K562 (cell line): ENCODE measurements around the gene HEPHL1. TPM values are rescaled to one million over a fixed set of nuclear protein-coding genes. Genes with fewer than 3 reads are reported as not detected.

Source experiments
- CBX1 ChIP-seq: sonication (generic); IDR thresholded peaks from 2 replicates; pipeline ENCODE4 v1.6.1; 2016; ENCODE audit warnings: antibody characterized with exemption, low read depth, mild to moderate bottlenecking
- CBX3 ChIP-seq, 2 experiments: IDR thresholded peaks; 1 replicate in 1 of 2; 2 replicates in 1 of 2; pipeline ENCODE4 v1.6.1; 2012; ENCODE audit warnings: inconsistent platforms in 2 of 2, low read length in 2 of 2, borderline replicate concordance in 1 of 2, control low read depth in 1 of 2
- CHD7 ChIP-seq: fragments of 200-600 bp; sonication (generic); IDR thresholded peaks from one replicate; pipeline ENCODE4 v1.6.1; 2012; ENCODE audit warnings: mild to moderate bottlenecking, low read depth, low read length, inconsistent platforms
- CTBP1 ChIP-seq: fragments of 450-650 bp; IDR thresholded peaks from 2 replicates; pipeline ENCODE4 v1.6.1; 2016; ENCODE audit warnings: borderline replicate concordance
- MBD1 ChIP-seq: fragments of 250-450 bp; sonication (Bioruptor Pico); IDR thresholded peaks from 2 replicates; pipeline ENCODE4 v1.8.0; 2022; ENCODE audit warnings: inconsistent platforms
- ZNF609 ChIP-seq: sonication (generic); formaldehyde crosslinking; IDR thresholded peaks from 2 replicates; pipeline ENCODE4 v1.8.1; 2023; ENCODE audit warnings: missing genetic modification reagents, mild to moderate bottlenecking, borderline replicate concordance
- polyA plus RNA-seq, 8 experiments: library from polyadenylated mRNA; depleted of rRNA in 4 of 8; stranded (reverse) in 5 of 8; unstranded in 3 of 8; fragments of >200 nt; fragmentation: Nextera tagmentation in 2 of 8; fragmentation: Illumina TruSeq in 1 of 8; extraction: Ambion mirVana in 2 of 8; extraction: Trizol in 1 of 8; gene quantifications; 2 replicates each; pipeline versions ENCODE4 v1.2.1 to v1.2.3, GENCODE V29; 2011 to 2014; ENCODE audit warnings: inconsistent platforms in 1 of 8, missing spikeins in 1 of 8
- total RNA-seq, 7 experiments: library from RNA; depleted of rRNA in 6 of 7; stranded (reverse); fragments of >200 nt in 6 of 7; fragmentation: Illumina TruSeq in 2 of 7; extraction: Trizol in 2 of 7; gene quantifications; 2 replicates each; pipeline versions ENCODE4 v1.2.1 to v1.2.3, GENCODE V29; 2011 to 2021; ENCODE audit warnings: low replicate concordance in 1 of 7

HEPHL1 gene
- total and polyA plus RNA-seq, 9 of the 15 experiments (the other 6 are each of a cell fraction or from before 2014, with no cell fraction given), result 0.01 TPM; not detected in 8

DNA sequence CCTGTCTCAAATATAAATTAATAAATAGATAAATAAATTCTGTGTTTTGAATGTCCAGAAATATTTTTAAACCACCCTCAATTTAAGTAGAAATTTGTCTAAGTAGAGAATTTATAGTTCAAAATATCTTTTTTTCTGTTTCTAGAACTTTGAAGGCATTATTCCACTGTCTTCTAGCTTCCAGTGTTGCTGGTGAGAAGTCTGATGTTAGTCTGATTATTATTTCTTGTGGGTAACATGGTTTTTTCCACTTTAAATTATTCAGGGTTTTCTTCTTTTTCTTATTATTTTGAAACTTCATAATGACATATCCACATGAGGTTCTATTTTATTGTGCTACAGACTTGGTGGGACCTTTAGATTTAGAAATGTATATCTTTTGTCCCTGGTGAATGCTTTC is 46.4 kb upstream of the HEPHL1 start (continued):
- TF ChIP-seq CHD7, result no peak
- TF ChIP-seq CBX3 (IDR thresholded peaks at IDR 0.05; ENCODE audit: borderline replicate concordance in 1 of 2, low read length in 2 of 2), result peak in 1 of 2 experiments; percentile 100; a peak in 2 of 3 replicates
- no peak for TF ChIP-seq MBD1 (CRISPR knock-in tag)
- no peak for TF ChIP-seq CBX1
- TF ChIP-seq CTBP1, result no peak
- no peak for TF ChIP-seq ZNF609
